Measurements from ENCODE around the gene LIME1.

- TF ChIP-seq CTCF (IDR thresholded peaks at IDR 0.05) (no peak), POLR2A (IDR thresholded peaks at IDR 0.05) (no peak)
These were observed 630 bp downstream of the LIME1 start for GRCh38 chr20:63736893-63737694.
